ENCODE data around the gene CASK. TPM values are rescaled to one million over a fixed set of nuclear protein-coding genes. Genes with fewer than 3 reads are reported as not detected.

Gene CASK
- total RNA-seq, 2 donors from 2014 or later, result 19.7 to 20.4 TPM

DNA sequence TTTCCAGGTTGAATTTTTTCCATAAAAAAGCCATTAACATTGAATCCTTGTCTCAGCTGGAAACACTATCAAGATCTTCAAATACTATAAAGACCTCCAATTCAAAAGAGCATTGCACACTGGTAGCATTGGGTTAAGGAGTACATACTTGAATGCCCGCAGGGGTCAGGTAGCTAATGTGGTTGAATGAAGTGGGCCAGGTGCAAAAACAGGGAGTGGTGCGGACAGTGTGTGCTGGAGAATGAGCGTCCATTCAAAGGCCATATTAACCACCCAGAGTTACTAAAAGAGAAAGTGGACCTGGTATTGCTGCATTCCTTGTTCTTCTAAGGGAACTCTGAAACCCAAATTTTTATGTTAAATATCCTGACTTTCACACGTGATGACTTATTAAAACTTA, 384.6 kb downstream of the CASK start:
- intact Hi-C loops (cut with DNase I), result no loop called here
- H3K4me3 ChIP-seq, result no peak overlapping the region
- WGBS, result 58% methylated on average over 4 of the region's 4 CpGs
- TF ChIP-seq, protein P1, sequence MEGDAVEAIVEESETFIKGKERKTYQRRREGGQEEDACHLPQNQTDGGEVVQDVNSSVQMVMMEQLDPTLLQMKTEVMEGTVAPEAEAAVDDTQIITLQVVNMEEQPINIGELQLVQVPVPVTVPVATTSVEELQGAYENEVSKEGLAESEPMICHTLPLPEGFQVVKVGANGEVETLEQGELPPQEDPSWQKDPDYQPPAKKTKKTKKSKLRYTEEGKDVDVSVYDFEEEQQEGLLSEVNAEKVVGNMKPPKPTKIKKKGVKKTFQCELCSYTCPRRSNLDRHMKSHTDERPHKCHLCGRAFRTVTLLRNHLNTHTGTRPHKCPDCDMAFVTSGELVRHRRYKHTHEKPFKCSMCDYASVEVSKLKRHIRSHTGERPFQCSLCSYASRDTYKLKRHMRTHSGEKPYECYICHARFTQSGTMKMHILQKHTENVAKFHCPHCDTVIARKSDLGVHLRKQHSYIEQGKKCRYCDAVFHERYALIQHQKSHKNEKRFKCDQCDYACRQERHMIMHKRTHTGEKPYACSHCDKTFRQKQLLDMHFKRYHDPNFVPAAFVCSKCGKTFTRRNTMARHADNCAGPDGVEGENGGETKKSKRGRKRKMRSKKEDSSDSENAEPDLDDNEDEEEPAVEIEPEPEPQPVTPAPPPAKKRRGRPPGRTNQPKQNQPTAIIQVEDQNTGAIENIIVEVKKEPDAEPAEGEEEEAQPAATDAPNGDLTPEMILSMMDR (IDR thresholded peaks at IDR 0.05), result no peak
- TF ChIP-seq POLR2AphosphoS5 (IDR thresholded peaks at IDR 0.05) (no peak), POLR2A (IDR thresholded peaks at IDR 0.05) (no peak)
- no peaks in the 10 kb centered on the region for H3K4me1 ChIP-seq (replicated peaks)
- no peaks in the 10 kb centered on the region for H3K36me3 ChIP-seq
- no peak overlapping the region for H3K27ac ChIP-seq
- H3K9me3 ChIP-seq, result no peaks in the 10 kb centered on the region
- no peak for DNase-seq (ENCODE audit: low spot score)
- H3K27me3 ChIP-seq (replicated peaks; ENCODE audit: insufficient read depth), result no peaks in the 10 kb centered on the region

DNA sequence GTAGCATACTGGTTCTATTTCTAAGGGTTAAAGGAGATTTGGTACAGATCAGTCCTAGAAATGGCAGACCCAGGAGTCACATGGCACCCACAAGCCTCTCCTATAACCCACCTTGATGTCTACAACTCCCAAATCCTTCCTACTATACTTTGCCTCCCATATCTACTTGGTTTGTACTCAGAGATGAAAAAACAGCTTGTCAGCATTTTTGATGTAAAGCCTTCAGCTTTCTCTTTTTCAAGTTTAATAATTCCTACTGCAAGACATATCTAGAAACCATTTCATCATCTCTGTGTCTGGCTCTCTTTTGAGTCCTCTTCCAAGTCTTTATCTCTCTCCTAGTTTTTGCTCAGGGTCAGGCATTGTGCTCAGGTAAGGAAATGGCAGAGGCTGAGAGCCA, 393.3 kb downstream of the CASK start:
- DNase-seq (ENCODE audit: low spot score), result no peak
- H3K4me3 ChIP-seq, result no peak overlapping the region
- no peaks in the 10 kb centered on the region for H3K9me3 ChIP-seq
- no peaks in the 10 kb centered on the region for H3K4me1 ChIP-seq (replicated peaks)
- TF ChIP-seq POLR2AphosphoS5 (IDR thresholded peaks at IDR 0.05) (no peak), POLR2A (IDR thresholded peaks at IDR 0.05) (no peak)
- no peaks in the 10 kb centered on the region for H3K36me3 ChIP-seq
- H3K27me3 ChIP-seq (replicated peaks; ENCODE audit: insufficient read depth), result no peaks in the 10 kb centered on the region
- no peak overlapping the region for H3K27ac ChIP-seq
- intact Hi-C loops (cut with DNase I), result no loop called here

DNA sequence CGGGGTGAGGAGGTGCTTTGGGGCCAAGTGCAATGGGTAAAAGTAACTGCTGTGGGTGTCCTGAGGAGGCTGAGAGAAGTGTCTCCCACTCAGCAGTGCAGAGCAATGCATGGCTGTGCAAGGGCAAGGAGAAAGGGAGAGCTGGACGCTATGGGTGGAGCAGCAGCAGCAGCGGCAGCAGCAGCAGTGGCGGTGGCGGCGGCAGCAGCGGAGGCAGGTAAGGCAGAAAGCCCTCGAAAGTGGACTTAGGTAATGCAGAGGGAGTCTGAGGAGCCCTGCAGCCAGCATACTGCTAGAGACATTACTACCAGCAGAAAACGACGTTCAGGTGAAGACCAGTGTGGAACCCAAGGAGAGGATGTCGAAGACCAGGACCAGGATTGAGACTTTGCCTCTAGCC, 394.1 kb downstream of the CASK start:
- Histone ChIP-seq H3K36me3 (no peaks in the 10 kb centered on the region), H3K27ac (no peak overlapping the region), H3K9me3 (no peaks in the 10 kb centered on the region), H3K4me1 (replicated peaks) (no peaks in the 10 kb centered on the region), H3K27me3 (replicated peaks; ENCODE audit: insufficient read depth) (no peaks in the 10 kb centered on the region), H3K4me3 (no peak overlapping the region)
- intact Hi-C loops (cut with DNase I), result no loop called here
- TF ChIP-seq POLR2A (IDR thresholded peaks at IDR 0.05) (no peak), POLR2AphosphoS5 (IDR thresholded peaks at IDR 0.05) (no peak)
- TF ChIP-seq, protein P1 (IDR thresholded peaks at IDR 0.05), result no peak
- DNase-seq (ENCODE audit: low spot score), result no peak
- WGBS, result 94% methylated on average over 11 of the region's 11 CpGs

DNA sequence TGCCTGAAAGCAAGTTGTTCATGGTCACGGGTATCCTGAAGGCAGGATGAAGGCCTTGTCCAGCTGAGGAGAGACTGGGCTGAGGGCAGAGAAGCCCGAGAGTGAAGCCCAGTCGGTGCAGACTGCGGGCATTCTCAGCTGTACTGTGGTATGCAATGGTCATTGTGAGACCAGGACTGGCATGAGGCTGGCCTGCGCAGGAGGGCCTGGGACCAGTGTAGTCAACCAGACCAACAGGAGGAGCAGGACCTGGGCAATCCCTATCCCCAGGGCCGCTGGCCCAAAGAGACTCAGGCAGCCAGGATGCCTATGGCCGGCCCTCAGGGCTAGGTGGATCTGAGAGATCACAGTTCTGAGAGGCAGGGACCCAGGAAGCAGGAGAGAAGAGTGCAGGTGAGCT, 394.6 kb downstream of the CASK start:
- WGBS, result 90% methylated on average over 7 of the region's 7 CpGs
- intact Hi-C loops (cut with DNase I), result no loop called here
- no peaks in the 10 kb centered on the region for H3K4me1 ChIP-seq (replicated peaks)
- no peaks in the 10 kb centered on the region for H3K27me3 ChIP-seq (replicated peaks; ENCODE audit: insufficient read depth)
- no peaks in the 10 kb centered on the region for H3K36me3 ChIP-seq
- TF ChIP-seq, protein P1 (IDR thresholded peaks at IDR 0.05), result no peak
- TF ChIP-seq POLR2A (IDR thresholded peaks at IDR 0.05) (no peak), POLR2AphosphoS5 (IDR thresholded peaks at IDR 0.05) (no peak)
- no peak overlapping the region for H3K27ac ChIP-seq
- H3K9me3 ChIP-seq, result no peaks in the 10 kb centered on the region
- DNase-seq (ENCODE audit: low spot score), result no peak
- H3K4me3 ChIP-seq, result no peak overlapping the region

DNA sequence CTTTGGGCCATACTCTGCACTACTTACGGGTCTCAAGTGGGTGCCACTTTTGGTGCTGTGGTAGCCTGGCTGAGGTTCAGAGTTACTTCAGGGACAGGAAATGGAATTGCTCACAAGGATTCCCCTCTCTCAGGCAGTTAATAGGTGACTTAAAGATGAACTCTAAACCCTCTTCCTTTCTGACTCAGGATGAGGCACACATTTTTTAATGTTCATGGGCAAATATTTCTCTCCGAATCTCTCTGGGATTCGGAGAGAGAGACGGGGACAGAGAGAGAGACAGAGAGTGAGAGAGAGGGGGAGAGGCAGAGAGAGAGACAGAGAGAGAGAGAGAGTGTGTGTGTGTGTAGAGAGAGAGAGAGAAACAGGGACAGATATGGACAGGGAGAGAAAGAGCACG, 396.4 kb downstream of the CASK start:
- Histone ChIP-seq H3K27me3 (replicated peaks; ENCODE audit: insufficient read depth) (no peaks in the 10 kb centered on the region), H3K36me3 (no peaks in the 10 kb centered on the region), H3K4me1 (replicated peaks) (no peaks in the 10 kb centered on the region), H3K4me3 (no peak overlapping the region), H3K9me3 (no peaks in the 10 kb centered on the region), H3K27ac (no peak overlapping the region)
- DNase-seq (ENCODE audit: low spot score), result no peak
- TF ChIP-seq, protein P1 (IDR thresholded peaks at IDR 0.05), result no peak
- no peak for TF ChIP-seq POLR2A (IDR thresholded peaks at IDR 0.05)
- no peak for TF ChIP-seq POLR2AphosphoS5 (IDR thresholded peaks at IDR 0.05)
- intact Hi-C loops (cut with DNase I), result no loop called here
- WGBS, result 69% methylated on average over 5 of the region's 5 CpGs

All from prostate gland (tissue), 2 donors.